GM19467 (cell line): ENCODE results near the gene MPRIP.

Source experiments
- ATAC-seq: cut with Tn5 transposase; IDR thresholded peaks from one replicate; pipeline ENCODE4 v1.9.1; 2021; ENCODE audit warnings: mild to moderate bottlenecking, moderate library complexity; ENCODE audit not compliant: unreplicated experiment

Gene MPRIP

DNA sequence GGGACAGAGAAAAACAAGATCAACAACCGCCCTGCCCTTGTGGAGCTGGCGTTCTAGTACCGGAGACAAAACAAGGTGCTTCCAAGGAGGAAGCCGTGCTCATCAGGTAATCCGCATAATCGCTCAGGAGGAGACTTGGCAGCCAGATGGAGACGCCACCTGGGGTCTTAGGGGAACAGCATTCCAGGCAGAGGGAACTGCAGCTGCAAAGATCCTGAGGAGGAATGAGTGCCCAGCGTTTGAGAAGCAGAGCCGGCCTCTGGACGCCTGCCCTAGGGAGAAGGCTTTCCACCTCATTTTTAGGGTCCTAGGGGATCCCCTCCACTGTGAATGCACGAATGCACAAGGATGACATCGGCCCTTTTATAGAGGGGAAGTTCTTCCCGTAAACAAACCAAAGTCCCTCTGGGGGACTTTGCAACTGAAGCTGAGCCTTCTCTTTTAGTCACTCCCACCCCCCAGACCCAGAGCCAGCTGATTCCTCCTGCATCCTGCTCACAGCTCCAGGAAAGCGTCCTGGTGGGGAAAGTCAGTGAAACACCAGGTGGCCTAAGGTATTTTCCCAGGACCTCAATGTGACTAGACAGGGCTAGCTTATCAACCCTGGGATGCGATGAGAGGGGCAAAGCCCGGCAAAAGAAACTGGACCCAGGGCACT, 13.2 kb upstream of the MPRIP start:
- ATAC-seq = no peak

GRCh38 chr17:17029938-17030337, 12.3 kb upstream of the MPRIP start:
- ATAC-seq = no peak

GRCh38 chr17:17030515-17031211, 11.6 kb upstream of the MPRIP start:
- no peak for ATAC-seq

GRCh38 chr17:17032131-17032692, 10.0 kb upstream of the MPRIP start:
- no peak for ATAC-seq

GRCh38 chr17:17033466-17033865, 8.8 kb upstream of the MPRIP start:
- ATAC-seq = no peak

DNA sequence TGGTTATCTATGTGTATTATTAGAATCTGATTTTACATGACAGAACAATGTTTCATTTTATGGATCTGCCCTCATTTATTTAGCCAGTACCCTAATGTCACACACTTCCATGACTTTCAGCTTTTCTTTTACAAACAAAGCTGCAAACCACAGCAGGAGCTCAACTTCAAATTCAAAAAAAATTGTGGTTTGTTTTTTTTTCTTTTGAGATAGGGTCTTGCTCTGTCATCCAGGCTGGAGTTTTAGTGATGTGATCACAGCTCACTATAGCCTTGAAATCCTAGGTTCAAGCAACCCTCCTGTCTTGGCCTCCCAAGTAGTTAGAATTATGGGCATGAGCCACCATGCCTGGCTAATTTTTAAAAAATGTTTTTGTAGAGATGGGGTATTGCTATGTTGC, 8.2 kb upstream of the MPRIP start:
- no peak for ATAC-seq

- ATAC-seq = no peak
Measured at GRCh38 chr17:17034496-17035075, 7.7 kb upstream of the MPRIP start.

DNA sequence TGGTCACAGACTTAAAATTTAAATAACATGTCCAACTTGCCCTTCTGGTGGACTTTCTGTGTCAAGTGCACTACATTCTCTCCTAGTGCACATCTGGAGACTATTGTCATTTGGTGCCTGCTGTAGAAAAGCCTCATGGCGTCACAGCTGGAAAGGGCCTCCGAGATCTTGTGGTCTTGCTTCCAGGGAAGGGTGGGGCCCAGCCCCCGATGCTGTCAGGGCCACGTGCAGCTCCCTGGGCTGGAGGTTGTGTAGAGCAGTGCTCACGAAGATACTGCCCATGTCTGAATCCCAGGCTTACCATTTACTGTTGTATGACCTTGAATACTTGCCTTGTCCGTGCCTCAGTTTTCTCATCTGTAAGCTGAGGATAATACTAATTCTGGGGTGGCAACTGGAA, 6.8 kb upstream of the MPRIP start:
- ATAC-seq = no peak

DNA sequence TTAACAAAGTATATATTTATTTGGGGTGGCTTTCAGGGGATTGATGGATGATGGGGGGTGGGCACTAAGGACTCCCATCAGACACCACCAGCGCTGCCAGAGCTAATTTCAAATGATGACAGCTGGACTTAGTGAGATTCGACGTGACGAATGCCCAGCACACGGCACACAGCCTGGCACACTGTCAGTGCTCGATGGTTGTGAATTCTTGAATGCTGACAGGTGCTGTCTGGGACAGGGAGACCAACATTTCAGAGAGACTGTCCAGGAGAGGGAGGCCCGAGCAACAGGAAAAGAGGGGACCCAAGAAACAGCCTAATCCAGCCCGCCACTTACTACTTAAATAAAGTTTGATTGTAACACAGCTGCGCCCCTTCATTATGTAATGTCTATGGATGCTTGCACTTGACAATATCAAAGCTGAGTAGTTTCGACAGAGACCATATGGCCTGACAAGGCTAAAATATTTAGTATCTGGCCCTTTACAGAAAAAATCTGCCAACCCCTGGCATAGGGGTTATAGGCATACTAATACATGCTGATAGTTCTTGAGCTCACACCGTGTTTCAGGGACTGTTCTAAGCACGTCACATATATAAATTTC, 6.2 kb upstream of the MPRIP start:
- no peak for ATAC-seq

DNA sequence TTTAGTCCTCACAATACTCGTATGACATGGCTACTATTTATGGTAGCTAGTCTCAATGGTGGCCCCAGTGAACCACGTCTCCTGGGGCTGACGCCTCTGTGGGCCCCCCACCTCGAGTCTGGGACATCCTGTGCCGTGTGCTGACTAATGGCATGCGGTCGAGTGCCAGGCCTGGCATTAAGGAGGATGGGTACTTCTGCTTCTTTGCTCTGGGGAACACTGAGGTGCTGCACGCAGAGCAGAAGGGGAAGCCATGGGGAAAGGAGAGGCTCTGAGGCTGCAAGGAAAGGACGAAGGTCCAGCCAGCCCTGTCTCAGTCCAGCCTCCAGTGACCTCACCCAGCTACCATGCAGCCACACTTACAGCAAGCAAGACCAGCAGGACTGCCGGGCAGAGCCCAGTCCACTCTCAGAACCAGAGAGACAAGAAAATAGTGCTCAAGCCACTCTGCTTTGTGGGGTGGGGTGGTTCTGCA, 5.7 kb upstream of the MPRIP start:
- no peak for ATAC-seq

DNA sequence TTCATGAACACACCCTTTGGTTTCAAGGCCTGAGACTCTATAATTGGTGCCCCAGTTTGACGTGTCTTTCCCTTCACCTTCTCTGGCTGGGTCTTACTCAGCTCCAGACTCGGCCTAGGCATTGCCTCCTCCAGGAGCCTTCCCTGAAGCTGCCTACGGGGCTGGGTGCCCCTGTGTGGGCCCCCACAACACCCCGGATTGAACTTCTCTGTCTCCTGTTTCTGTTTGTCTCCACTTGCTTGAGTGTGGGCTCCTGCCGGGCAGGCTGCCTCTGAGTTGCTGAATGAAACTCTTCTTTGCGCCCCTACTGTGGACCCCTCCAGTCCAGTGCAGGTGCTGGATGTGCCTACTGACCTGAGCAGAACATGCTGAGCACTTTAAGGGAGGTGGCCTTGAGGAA, 2.3 kb upstream of the MPRIP start:
- no peak for ATAC-seq

GRCh38 chr17:17041018-17041521, 1.2 kb upstream of the MPRIP start:
- no peak for ATAC-seq

DNA sequence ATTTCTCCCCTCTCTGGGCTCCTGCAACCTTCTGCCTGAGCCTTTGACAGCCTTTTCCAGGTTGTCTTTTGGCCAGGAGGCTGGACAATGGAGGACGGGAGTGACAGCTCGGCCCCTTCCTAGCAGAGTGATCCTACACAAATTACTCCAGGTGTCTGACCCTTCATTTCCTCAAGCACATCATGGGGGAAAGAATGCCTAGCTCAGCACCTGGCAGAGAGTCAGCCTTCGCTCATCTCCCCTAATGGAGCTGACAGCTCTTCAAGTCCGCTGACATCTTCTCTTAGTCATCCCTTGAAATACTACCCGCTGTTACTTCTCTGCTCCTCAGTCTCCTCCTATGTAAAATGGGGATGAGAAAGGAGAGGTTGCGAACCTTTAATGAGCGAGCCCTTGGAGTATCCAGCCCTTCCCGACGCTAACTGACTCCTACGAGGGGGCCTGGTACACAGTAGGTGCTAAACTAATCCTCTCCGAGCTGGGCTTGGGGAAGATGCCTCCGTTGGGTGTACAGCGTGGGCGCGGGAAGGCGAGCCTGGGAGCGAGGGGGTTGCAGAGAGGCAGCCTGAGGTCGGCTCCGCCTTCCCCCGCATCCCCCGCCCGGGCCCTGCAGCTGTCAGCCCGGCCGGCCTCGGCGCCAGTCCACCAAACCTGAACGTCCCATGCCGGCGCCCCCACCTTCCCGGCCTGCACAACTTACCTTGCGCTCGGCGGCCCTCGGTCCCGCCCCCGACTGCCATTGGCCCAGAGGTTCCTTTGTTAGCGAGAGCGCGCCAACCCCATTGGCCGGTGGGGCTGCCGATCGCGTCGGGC, 480 bp upstream of the MPRIP start:
- ATAC-seq = peak; percentile 95

DNA sequence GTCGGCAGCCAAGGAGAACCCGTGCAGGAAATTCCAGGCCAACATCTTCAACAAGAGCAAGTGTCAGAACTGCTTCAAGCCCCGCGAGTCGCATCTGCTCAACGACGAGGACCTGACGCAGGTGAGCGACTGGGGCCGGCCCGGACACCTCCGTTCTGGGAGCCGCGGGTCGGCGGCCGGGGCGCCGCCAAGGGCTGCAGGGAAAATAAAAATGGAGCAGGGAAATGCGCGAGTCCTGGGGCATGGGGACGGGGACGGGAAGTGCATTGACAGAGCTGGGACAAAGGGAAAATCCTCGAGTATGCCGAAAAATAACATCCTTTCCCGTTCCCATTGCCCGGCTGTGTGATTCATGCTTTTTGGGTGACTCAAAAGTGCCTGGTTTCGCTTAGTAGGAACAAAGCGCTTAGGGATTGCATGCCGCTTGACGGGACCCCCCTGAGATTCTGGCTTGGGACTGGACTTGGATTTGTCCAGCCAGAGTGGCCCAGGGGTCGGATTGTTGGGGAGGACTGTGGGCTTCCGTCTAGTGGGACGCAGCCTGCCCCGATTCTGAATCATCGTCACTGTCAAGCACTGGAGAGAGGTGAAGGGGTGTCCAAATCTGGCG, 699 bp downstream of the MPRIP start:
- ATAC-seq = no peak

DNA sequence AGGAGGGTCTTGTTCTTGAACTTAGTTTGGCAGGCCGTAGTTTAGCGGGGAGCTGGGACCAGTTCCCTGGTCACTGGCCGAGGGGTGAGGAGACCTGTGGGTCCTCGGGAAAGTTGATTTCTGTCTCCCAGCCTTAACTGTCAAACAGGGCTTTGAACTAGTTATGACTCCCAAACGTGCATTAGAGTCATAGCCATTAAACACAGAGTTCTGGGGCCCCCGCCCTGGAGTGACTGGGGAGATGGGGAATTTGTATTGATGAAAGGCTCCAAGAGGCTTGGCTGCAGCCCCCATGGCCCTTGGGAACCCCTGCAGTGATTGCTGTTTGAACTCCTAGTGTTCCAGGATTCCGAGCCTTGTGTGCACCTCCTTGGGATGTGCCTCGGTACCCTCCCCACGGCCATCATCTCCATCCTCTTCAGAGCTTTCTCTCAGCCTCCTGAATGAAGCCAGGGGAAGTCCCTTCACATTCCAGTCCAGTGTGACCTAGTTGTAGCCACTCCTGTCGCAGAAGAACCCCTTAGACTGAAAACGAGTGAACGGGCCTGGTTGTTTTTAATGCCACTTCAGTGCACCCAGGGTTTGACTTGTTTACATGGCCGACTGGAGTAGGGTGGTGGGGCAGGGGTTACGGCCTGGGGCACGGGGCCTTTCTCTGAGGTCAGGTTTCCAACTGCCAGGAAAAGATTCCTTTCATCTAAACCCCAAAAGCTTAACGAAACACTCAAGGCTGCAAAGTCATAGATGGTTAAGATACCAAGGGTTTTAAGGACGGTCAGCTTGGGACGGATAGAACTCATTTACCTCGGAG, 1.4 kb downstream of the MPRIP start:
- no peak for ATAC-seq

GRCh38 chr17:17044846-17045561, 2.7 kb downstream of the MPRIP start:
- ATAC-seq = no peak

DNA sequence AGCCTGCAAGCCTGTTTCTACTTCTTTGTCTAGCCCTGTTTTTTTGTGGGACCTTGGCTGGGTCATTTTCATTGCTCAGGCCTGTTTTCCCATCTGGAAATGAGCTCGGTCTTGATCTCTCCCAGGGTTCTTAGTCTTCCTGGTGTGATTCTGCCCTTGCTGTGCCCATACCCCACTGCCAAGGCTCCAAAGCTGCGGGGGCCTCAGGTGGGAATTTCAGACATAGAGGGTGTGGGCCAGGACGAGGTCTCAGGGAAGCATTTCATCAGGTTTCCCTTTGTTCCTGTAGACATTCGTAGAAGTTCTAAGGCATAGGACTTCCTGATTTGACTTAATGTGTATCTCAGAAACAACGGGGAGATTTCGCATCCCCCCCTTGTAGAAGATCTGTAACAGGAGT, 5.8 kb downstream of the MPRIP start:
- no peak for ATAC-seq
